Esophagus squamous epithelium (tissue), 5 donors: Measurements from ENCODE around the gene CDH12. TPM values are rescaled to one million over a fixed set of nuclear protein-coding genes. Genes with fewer than 3 reads are reported as not detected.

Experiments used
- DNase-seq: peaks from one replicate; lab custom pipeline; 2025; lab: John Stamatoyannopoulos, UW
- H3K27ac ChIP-seq, 4 donors: fragments of 200-600 bp; sonication (generic); one replicate each; pipeline ENCODE4 v1.5.1; 2016 to 2019; ENCODE audit warnings: mild to moderate bottlenecking in 1 of 4
- H3K27me3 ChIP-seq, 4 donors: fragments of 200-600 bp; sonication (generic); 1 replicate in 3 of 4; 2 replicates in 1 of 4; pipeline versions ENCODE4 v1.5.1 to v1.6.0; 2017 to 2021; ENCODE audit warnings: antibody characterized with exemption in 1 of 4
- H3K36me3 ChIP-seq, 3 donors: fragments of 200-600 bp; sonication (generic); one replicate each; pipeline ENCODE4 v1.5.1; 2016 to 2019
- H3K4me1 ChIP-seq, 3 donors: fragments of 200-600 bp; sonication (generic); one replicate each; pipeline ENCODE4 v1.5.1; 2017 to 2019
- H3K4me3 ChIP-seq, 4 donors: fragments of 200-600 bp; sonication (generic); 1 replicate in 3 of 4; 2 replicates in 1 of 4; pipeline ENCODE4 v1.5.1; 2016 to 2019; ENCODE audit warnings: mild to moderate bottlenecking in 2 of 4, moderate library complexity in 1 of 4
- H3K9me3 ChIP-seq, 3 donors: fragments of 200-600 bp; sonication (generic); one replicate each; pipeline ENCODE4 v1.5.1; 2016 to 2019
- CTCF ChIP-seq, 6 experiments: fragments of 450-650 bp in 4 of 6; fragments of 200-600 bp in 2 of 6; sonication (generic) in 2 of 6; IDR thresholded peaks; one replicate each; pipeline ENCODE4 v1.5.1; 2016 to 2019; ENCODE audit warnings: antibody characterized with exemption in 6 of 6, mild to moderate bottlenecking in 4 of 6, moderate library complexity in 4 of 6
- POLR2A ChIP-seq, 4 donors: fragments of 450-650 bp; IDR thresholded peaks; one replicate each; pipeline ENCODE4 v1.6.1; 2017; ENCODE audit warnings: antibody characterized with exemption in 4 of 4, mild to moderate bottlenecking in 4 of 4, moderate library complexity in 3 of 4
- WGBS, 2 donors: methylation state at CpG; one replicate each; pipeline ENCODE4 v1.1.5; 2018; 5-methylcytosine and 5-hydroxymethylcytosine counted together
- intact Hi-C: fragments of 100-400 bp; cut with DNase I; formaldehyde crosslinking; loops from one replicate; pipeline ENCODE4 v1.15.0; 2022
- total RNA-seq, 4 donors: library from RNA; depleted of rRNA; stranded (reverse); fragments of >200 nt; gene quantifications; one replicate each; pipeline ENCODE4 v1.1.0, GENCODE V29; 2016
- donor health status: DM: yes; HTN: yes; CAD: no.

CDH12 gene
- total RNA-seq, 4 donors from 2014 or later: not detected

- WGBS, 2 donors: 40 to 86% methylated on average over 1 of the region's 3 CpGs
- TF ChIP-seq POLR2A (IDR thresholded peaks at IDR 0.05): no peak
- TF ChIP-seq CTCF (IDR thresholded peaks at IDR 0.05): no peak
- H3K4me3 ChIP-seq: no peak overlapping the region
- no peaks in the 10 kb centered on the region for H3K9me3 ChIP-seq
- no peak overlapping the region for H3K27ac ChIP-seq
- intact Hi-C loops: no loop called here
- DNase-seq: no peak
- H3K27me3 ChIP-seq: no peaks in the 10 kb centered on the region
- H3K36me3 ChIP-seq: no peaks in the 10 kb centered on the region
- H3K4me1 ChIP-seq: no peaks in the 10 kb centered on the region
Observed at GRCh38 chr5:22605473-22605872, 247.7 kb downstream of the CDH12 start.

GRCh38 chr5:22604711-22605110, 248.4 kb downstream of the CDH12 start:
- H3K9me3 ChIP-seq: no peaks in the 10 kb centered on the region
- no peaks in the 10 kb centered on the region for H3K4me1 ChIP-seq
- intact Hi-C loops: no loop called here
- no peak for TF ChIP-seq POLR2A (IDR thresholded peaks at IDR 0.05)
- TF ChIP-seq CTCF (IDR thresholded peaks at IDR 0.05): no peak
- no peak overlapping the region for H3K4me3 ChIP-seq
- H3K36me3 ChIP-seq: no peaks in the 10 kb centered on the region
- H3K27ac ChIP-seq: no peak overlapping the region
- DNase-seq: no peak
- no peaks in the 10 kb centered on the region for H3K27me3 ChIP-seq

- 82 to 89% methylated on average over 2 of the region's 2 CpGs for WGBS, 2 donors
- TF ChIP-seq CTCF (IDR thresholded peaks at IDR 0.05) (no peak), POLR2A (IDR thresholded peaks at IDR 0.05) (no peak)
Observed at GRCh38 chr5:22598796-22599195, 254.3 kb downstream of the CDH12 start.

GRCh38 chr5:22596404-22596970, 256.7 kb downstream of the CDH12 start:
- Histone ChIP-seq H3K27ac (no peak overlapping the region), H3K27me3 (no peaks in the 10 kb centered on the region), H3K9me3 (no peaks in the 10 kb centered on the region), H3K36me3 (no peaks in the 10 kb centered on the region), H3K4me1 (no peaks in the 10 kb centered on the region), H3K4me3 (no peak overlapping the region)
- DNase-seq: no peak
- 34 to 42% methylated on average over 1 of the region's 1 CpG for WGBS, 2 donors
- intact Hi-C loops: no loop called here
- TF ChIP-seq POLR2A (IDR thresholded peaks at IDR 0.05) (no peak), CTCF (IDR thresholded peaks at IDR 0.05) (no peak)

More at GRCh38 chr5:22598796-22599195, 254.3 kb downstream of the CDH12 start:
- no peaks in the 10 kb centered on the region for H3K4me1 ChIP-seq
- no peaks in the 10 kb centered on the region for H3K36me3 ChIP-seq
- H3K27ac ChIP-seq: no peak overlapping the region
- no peaks in the 10 kb centered on the region for H3K9me3 ChIP-seq
- intact Hi-C loops: no loop called here
- no peak overlapping the region for H3K4me3 ChIP-seq
- no peak for DNase-seq
- H3K27me3 ChIP-seq: no peaks in the 10 kb centered on the region

- DNase-seq: no peak
- H3K27me3 ChIP-seq: no peaks in the 10 kb centered on the region
- TF ChIP-seq POLR2A (IDR thresholded peaks at IDR 0.05): no peak
- no peak for TF ChIP-seq CTCF (IDR thresholded peaks at IDR 0.05)
- no peak overlapping the region for H3K4me3 ChIP-seq
- WGBS, 2 donors: 45 to 52% methylated on average over 2 of the region's 2 CpGs
- H3K4me1 ChIP-seq: no peaks in the 10 kb centered on the region
- H3K27ac ChIP-seq: no peak overlapping the region
- no peaks in the 10 kb centered on the region for H3K9me3 ChIP-seq
- H3K36me3 ChIP-seq: no peaks in the 10 kb centered on the region
- intact Hi-C loops: no loop called here
Observed at GRCh38 chr5:22594491-22594890, 258.7 kb downstream of the CDH12 start.
